Measurements from ENCODE around the gene UBLCP1.

GRCh38 chr5:159319832-159320231, 56.7 kb downstream of the UBLCP1 start:
- TF ChIP-seq CTCF (IDR thresholded peaks at IDR 0.05) (no peak), POLR2AphosphoS5 (IDR thresholded peaks at IDR 0.05) (no peak)
